ENCODE measurements around the gene ZRSR2.

DNA sequence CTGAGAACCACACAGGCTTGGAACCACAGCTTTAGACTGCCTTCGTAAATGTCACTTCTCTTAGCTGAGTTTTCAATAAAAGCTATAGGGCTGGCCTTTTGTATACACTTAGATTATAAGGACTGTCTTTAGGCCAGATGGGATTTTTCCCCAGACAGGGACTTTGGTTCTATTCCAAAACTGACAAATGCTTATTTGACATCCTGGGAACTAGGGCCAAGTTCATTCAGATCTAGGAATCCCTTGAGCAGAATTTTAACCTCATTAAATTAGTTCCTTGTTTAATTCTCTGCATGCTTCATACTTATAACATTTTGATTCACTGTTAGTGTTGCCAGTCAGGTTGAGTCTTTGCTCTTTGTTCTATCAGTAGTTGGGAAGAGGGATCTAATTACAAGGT is 23.1 kb downstream of the ZRSR2 start:
- TF ChIP-seq, protein P1, sequence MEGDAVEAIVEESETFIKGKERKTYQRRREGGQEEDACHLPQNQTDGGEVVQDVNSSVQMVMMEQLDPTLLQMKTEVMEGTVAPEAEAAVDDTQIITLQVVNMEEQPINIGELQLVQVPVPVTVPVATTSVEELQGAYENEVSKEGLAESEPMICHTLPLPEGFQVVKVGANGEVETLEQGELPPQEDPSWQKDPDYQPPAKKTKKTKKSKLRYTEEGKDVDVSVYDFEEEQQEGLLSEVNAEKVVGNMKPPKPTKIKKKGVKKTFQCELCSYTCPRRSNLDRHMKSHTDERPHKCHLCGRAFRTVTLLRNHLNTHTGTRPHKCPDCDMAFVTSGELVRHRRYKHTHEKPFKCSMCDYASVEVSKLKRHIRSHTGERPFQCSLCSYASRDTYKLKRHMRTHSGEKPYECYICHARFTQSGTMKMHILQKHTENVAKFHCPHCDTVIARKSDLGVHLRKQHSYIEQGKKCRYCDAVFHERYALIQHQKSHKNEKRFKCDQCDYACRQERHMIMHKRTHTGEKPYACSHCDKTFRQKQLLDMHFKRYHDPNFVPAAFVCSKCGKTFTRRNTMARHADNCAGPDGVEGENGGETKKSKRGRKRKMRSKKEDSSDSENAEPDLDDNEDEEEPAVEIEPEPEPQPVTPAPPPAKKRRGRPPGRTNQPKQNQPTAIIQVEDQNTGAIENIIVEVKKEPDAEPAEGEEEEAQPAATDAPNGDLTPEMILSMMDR (IDR thresholded peaks at IDR 0.05), result no peak
- no peak for TF ChIP-seq POLR2A (IDR thresholded peaks at IDR 0.05)
